ENCODE data around the gene MTCH1.

GRCh38 chr6:37007340-37008043 lies 21.5 kb upstream of the MTCH1 start:
- TF ChIP-seq JUNB (IDR thresholded peaks at IDR 0.05; ENCODE audit: unreplicated experiment) = no peak
- no peak for TF ChIP-seq CTCF (conservative IDR thresholded peaks at IDR 0.05; ENCODE audit: low read depth in 2 of 2)
